ENCODE data around the gene MMEL1. TPM values are rescaled to one million over a fixed set of nuclear protein-coding genes. Genes with fewer than 3 reads are reported as not detected.

MMEL1 gene
- total RNA-seq, 2 donors from 2014 or later = not detected

- no peak overlapping the region for H3K27ac ChIP-seq
- H3K36me3 ChIP-seq = no peaks in the 10 kb centered on the region
- H3K9me3 ChIP-seq = no peaks in the 10 kb centered on the region
- peaks cover 18% of the 10 kb centered on the region for H3K27me3 ChIP-seq (replicated peaks; ENCODE audit: insufficient read depth)
- TF ChIP-seq, protein P1, sequence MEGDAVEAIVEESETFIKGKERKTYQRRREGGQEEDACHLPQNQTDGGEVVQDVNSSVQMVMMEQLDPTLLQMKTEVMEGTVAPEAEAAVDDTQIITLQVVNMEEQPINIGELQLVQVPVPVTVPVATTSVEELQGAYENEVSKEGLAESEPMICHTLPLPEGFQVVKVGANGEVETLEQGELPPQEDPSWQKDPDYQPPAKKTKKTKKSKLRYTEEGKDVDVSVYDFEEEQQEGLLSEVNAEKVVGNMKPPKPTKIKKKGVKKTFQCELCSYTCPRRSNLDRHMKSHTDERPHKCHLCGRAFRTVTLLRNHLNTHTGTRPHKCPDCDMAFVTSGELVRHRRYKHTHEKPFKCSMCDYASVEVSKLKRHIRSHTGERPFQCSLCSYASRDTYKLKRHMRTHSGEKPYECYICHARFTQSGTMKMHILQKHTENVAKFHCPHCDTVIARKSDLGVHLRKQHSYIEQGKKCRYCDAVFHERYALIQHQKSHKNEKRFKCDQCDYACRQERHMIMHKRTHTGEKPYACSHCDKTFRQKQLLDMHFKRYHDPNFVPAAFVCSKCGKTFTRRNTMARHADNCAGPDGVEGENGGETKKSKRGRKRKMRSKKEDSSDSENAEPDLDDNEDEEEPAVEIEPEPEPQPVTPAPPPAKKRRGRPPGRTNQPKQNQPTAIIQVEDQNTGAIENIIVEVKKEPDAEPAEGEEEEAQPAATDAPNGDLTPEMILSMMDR (IDR thresholded peaks at IDR 0.05) = no peak
- ATAC-seq (ENCODE audit: insufficient number of reproducible peaks, low FRiP score, low read depth) (no peak), DNase-seq (ENCODE audit: low spot score) (no peak)
- H3K4me1 ChIP-seq (ENCODE audit: control insufficient read depth in 1 of 2, low read depth in 2 of 2) = no peaks in the 10 kb centered on the region
- no peak overlapping the region for H3K4me3 ChIP-seq
Measured at GRCh38 chr1:2625311-2625710, 7.5 kb downstream of the MMEL1 start.

GRCh38 chr1:2624735-2625300, 8.0 kb downstream of the MMEL1 start:
- H3K4me3 ChIP-seq = no peak overlapping the region
- ATAC-seq (ENCODE audit: insufficient number of reproducible peaks, low FRiP score, low read depth) (no peak), DNase-seq (ENCODE audit: low spot score) (no peak)
- H3K27me3 ChIP-seq (replicated peaks; ENCODE audit: insufficient read depth) = peaks cover 18% of the 10 kb centered on the region
- no peaks in the 10 kb centered on the region for H3K4me1 ChIP-seq (ENCODE audit: control insufficient read depth in 1 of 2, low read depth in 2 of 2)
- H3K27ac ChIP-seq = no peak overlapping the region
- H3K9me3 ChIP-seq = no peaks in the 10 kb centered on the region
- TF ChIP-seq, protein P1 (IDR thresholded peaks at IDR 0.05) = no peak
- no peaks in the 10 kb centered on the region for H3K36me3 ChIP-seq

DNA sequence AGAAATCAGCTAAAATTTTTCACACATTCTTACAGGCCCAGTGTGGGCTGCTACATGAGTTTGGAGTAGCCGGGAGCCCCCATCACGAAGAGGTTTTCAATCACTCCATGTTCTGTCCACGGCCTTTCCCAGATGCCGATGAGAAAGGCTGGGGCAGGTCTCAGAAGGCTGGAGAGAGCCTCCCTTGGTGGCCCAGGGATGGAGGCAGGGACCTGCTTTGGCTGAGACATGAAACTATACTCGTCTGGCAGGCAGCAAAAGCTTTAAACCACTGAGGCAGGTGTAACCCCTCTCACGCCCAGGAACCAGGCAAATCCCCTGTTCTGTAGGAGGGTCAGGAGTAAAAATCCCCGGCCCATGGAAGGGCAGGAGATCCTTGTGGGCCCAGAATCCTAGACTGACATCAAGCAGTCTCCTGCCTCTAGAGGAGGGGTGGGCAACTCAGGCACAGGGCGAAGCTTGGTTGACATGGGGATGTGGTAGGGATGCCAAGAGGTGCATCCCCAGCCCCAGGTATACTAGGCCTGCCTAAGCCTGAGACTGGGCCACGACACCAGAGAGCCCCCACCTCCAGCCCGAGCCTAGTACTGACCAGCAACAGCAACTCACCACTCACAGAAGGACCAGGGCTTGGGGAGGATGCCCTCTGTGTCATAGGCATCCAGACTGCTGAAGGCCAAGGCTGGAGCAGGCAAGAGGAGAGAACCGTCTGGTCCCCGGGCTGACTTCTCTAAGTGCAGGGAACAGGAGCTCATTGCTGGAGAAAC, 9.1 kb downstream of the MMEL1 start:
- no peaks in the 10 kb centered on the region for H3K36me3 ChIP-seq
- peaks cover 18% of the 10 kb centered on the region for H3K27me3 ChIP-seq (replicated peaks; ENCODE audit: insufficient read depth)
- no peaks in the 10 kb centered on the region for H3K9me3 ChIP-seq
- no peaks in the 10 kb centered on the region for H3K4me1 ChIP-seq (ENCODE audit: control insufficient read depth in 1 of 2, low read depth in 2 of 2)
- H3K27ac ChIP-seq = no peak overlapping the region
- H3K4me3 ChIP-seq = no peak overlapping the region
- TF ChIP-seq, protein P1 (IDR thresholded peaks at IDR 0.05) = no peak
- DNase-seq (ENCODE audit: low spot score) = no peak
- ATAC-seq (ENCODE audit: insufficient number of reproducible peaks, low FRiP score, low read depth) = no peak

GRCh38 chr1:2617971-2618470, 14.8 kb downstream of the MMEL1 start:
- TF ChIP-seq, protein P1 (IDR thresholded peaks at IDR 0.05) = no peak
- Histone ChIP-seq H3K9me3 (peaks cover 11% of the 10 kb centered on the region), H3K4me1 (ENCODE audit: control insufficient read depth in 1 of 2, low read depth in 2 of 2) (no peaks in the 10 kb centered on the region), H3K4me3 (no peak overlapping the region), H3K36me3 (no peaks in the 10 kb centered on the region), H3K27ac (no peak overlapping the region), H3K27me3 (replicated peaks; ENCODE audit: insufficient read depth) (no peaks in the 10 kb centered on the region)
- ATAC-seq (ENCODE audit: insufficient number of reproducible peaks, low FRiP score, low read depth) = no peak
- no peak for DNase-seq (ENCODE audit: low spot score)

DNA sequence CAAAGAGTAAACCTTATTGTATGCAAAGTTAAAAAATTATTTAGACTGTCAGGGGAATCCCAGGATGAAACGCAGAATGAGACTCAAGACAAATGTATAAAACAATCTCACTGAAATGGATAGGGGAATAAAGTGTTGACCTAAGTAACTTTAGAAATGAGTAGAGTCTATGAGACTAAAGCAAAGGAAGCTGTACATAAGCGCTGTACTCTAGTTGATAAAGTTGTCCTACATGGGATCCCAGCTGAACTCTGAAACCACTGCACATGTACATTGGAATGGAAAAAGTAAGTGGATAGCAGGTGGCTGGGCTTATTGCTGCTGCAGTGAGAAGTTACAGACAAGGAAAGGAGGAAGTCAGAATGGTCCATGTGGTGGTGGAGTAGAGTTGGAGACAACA, 18.7 kb downstream of the MMEL1 start:
- DNase-seq (ENCODE audit: low spot score) (no peak), ATAC-seq (ENCODE audit: insufficient number of reproducible peaks, low FRiP score, low read depth) (no peak)
- H3K27me3 ChIP-seq (replicated peaks; ENCODE audit: insufficient read depth) = no peaks in the 10 kb centered on the region
- no peaks in the 10 kb centered on the region for H3K36me3 ChIP-seq
- H3K9me3 ChIP-seq = peaks cover 11% of the 10 kb centered on the region
- no peaks in the 10 kb centered on the region for H3K4me1 ChIP-seq (ENCODE audit: control insufficient read depth in 1 of 2, low read depth in 2 of 2)
- TF ChIP-seq, protein P1 (IDR thresholded peaks at IDR 0.05) = no peak
- H3K27ac ChIP-seq = no peak overlapping the region
- H3K4me3 ChIP-seq = no peak overlapping the region

Data from thoracic aorta (tissue), 2 donors.